LHCN-M2 (cell line): Measurements from ENCODE around the gene ELMO1. TPM values are rescaled to one million over a fixed set of nuclear protein-coding genes. Genes with fewer than 3 reads are reported as not detected.
"Not testable (repeated sequence)": the region's sequence is repeated elsewhere in the genome, so short reads cannot be mapped to it uniquely, and the experiment has no call there.

Source experiments
- DNase-seq: peaks from one replicate; pipeline ENCODE4 v3.0.0-alpha.2; 2012; ENCODE audit warnings: low read depth
- total RNA-seq: library from RNA; depleted of rRNA; stranded (reverse); fragments of >200 nt; gene quantifications from 2 replicates; pipeline ENCODE4 v1.2.3, GENCODE V29; 2014

Gene ELMO1
- total RNA-seq, 1 experiment from 2014 or later = not detected

- no peak for DNase-seq
These were observed 255.4 kb downstream of the ELMO1 start for GRCh38 chr7:37193087-37193774.

GRCh38 chr7:37191797-37192196, 256.9 kb downstream of the ELMO1 start:
- DNase-seq = no peak

- no peak for DNase-seq
These were observed 261.5 kb downstream of the ELMO1 start for GRCh38 chr7:37187179-37187578.

- no peak for DNase-seq
These were observed 261.9 kb downstream of the ELMO1 start for GRCh38 chr7:37186753-37187152.

GRCh38 chr7:37181550-37181932, 267.1 kb downstream of the ELMO1 start:
- DNase-seq = no peak

GRCh38 chr7:37180828-37181549, 267.7 kb downstream of the ELMO1 start:
- no peak for DNase-seq

GRCh38 chr7:37176079-37176478, 272.6 kb downstream of the ELMO1 start:
- DNase-seq = no peak

GRCh38 chr7:37174460-37174859, 274.2 kb downstream of the ELMO1 start:
- DNase-seq = no peak

- DNase-seq = no peak
These were observed 275.0 kb downstream of the ELMO1 start for GRCh38 chr7:37173670-37174069.

GRCh38 chr7:37162106-37162505, 286.6 kb downstream of the ELMO1 start:
- DNase-seq = no peak

GRCh38 chr7:37160656-37161055, 288.0 kb downstream of the ELMO1 start:
- no peak for DNase-seq

GRCh38 chr7:37153376-37153775, 295.3 kb downstream of the ELMO1 start:
- DNase-seq = no peak

- no peak for DNase-seq
These were observed 296.8 kb downstream of the ELMO1 start for GRCh38 chr7:37151741-37152413.

- DNase-seq = no peak
These were observed 297.8 kb downstream of the ELMO1 start for GRCh38 chr7:37150856-37151255.

GRCh38 chr7:37150180-37150579, 298.5 kb downstream of the ELMO1 start:
- DNase-seq = no peak

- no peak for DNase-seq
These were observed 298.9 kb downstream of the ELMO1 start for GRCh38 chr7:37149773-37150124.

- peak; percentile 17 for DNase-seq
These were observed 299.5 kb downstream of the ELMO1 start for GRCh38 chr7:37149051-37149772.

GRCh38 chr7:37145682-37146081, 303.0 kb downstream of the ELMO1 start:
- DNase-seq = no peak

- no peak for DNase-seq
These were observed 304.2 kb downstream of the ELMO1 start for GRCh38 chr7:37144423-37144822.

- DNase-seq = no peak
These were observed 305.7 kb downstream of the ELMO1 start for GRCh38 chr7:37142958-37143357.

GRCh38 chr7:37141742-37142141, 306.9 kb downstream of the ELMO1 start:
- peak; percentile 12 for DNase-seq

GRCh38 chr7:37133902-37134301, 314.8 kb downstream of the ELMO1 start:
- not testable (repeated sequence) for DNase-seq
